ENCODE measurements around the gene AMACR. TPM values are rescaled to one million over a fixed set of nuclear protein-coding genes. Genes with fewer than 3 reads are reported as not detected.
"Not testable (repeated sequence)": the region's sequence is repeated elsewhere in the genome, so short reads cannot be mapped to it uniquely, and the experiment has no call there.

Gene AMACR
- polyA plus RNA-seq, 4 donors, result 13.0 to 168 (median 22.4) TPM

DNA sequence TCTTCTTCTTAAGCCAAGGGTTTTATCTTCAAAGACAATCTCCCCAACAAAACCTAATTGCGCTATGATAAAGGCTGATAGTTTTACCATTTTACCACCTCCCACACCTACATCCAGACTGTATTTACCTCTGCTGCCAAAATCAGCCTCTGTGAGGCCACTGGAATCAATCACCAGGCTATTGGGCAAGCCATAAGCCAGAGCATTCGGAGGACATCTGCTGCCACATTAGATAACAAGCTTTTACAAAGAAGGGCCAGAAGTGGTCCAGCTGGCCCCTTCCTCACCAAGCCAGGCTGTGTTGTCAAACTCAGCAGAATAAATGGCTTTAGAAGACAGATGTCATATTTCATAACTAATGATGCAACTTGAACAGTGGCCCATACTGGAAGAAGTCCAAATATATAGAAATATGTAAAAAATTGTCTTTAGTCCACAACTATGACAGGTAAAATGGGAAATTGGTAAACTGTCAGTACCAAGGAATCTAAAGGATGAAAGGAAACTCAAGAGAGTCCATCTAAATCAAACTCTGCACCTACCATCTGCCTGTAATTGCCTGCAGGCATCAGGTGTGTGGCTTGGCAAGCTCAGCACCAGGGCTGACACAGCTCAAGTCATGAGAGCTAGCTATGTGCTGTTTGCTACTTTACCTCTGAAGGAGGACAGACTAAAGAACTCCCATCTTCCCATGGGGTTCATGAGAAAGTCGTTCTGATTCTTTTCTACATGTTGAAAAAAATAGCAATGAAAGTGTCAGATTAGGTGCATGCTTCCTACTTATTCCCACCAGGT lies 39.4 kb downstream of the AMACR start:
- WGBS, 3 donors, result 67 to 75% (median 71%) methylated on average over 3 of the region's 3 CpGs

DNA sequence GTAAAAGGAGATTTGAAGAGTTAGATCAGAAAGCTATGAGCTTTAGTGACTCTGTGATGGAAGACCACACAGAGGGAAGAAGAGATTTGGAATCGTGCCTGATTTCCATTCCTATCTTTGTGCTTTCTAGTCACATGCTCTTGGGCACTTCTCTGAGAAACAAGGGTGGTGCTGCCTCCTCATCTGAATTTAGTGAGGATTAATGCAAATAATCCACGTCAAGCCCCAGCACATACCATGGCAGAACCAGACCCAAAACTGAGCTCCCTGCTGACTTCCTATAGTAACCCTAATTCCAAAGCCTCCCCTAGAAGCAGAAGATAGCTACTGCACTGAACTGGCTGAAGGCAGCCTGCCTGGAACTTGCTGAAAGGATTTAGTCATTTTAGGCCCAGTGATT lies 41.0 kb downstream of the AMACR start:
- H3K27me3 ChIP-seq (ENCODE audit: control insufficient read depth in 3 of 3, insufficient read depth in 3 of 3, low read length in 3 of 3), result no peaks in the 10 kb centered on the region
- no peaks in the 10 kb centered on the region for H3K36me3 ChIP-seq (ENCODE audit: control insufficient read depth in 3 of 3, insufficient read depth in 2 of 3, low read depth in 1 of 3, low read length in 3 of 3)
- no peak overlapping the region for H3K4me3 ChIP-seq (ENCODE audit: low read depth in 1 of 3, low read length in 3 of 3)
- no peak overlapping the region for H3K27ac ChIP-seq (ENCODE audit: low read depth in 1 of 3, low read length in 2 of 3)
- H3K4me1 ChIP-seq (ENCODE audit: control insufficient read depth in 3 of 3, insufficient read depth in 2 of 3, low read depth in 1 of 3, low read length in 2 of 3), result peaks cover 0 to 4% (median 0%) of the 10 kb centered on the region in 3 donors
- H3K9me3 ChIP-seq (ENCODE audit: control insufficient read depth in 2 of 2, insufficient read depth in 1 of 2, low read depth in 1 of 2, low read length in 1 of 2), result no peaks in the 10 kb centered on the region
- 67 to 75% (median 70%) methylated on average over 2 of the region's 2 CpGs for WGBS, 3 donors
- DNase-seq (no peak), FAIRE-seq (no peak)

More for the DNA sequence above, 39.4 kb downstream of the AMACR start:
- no peak overlapping the region for H3K4me3 ChIP-seq (ENCODE audit: low read depth in 1 of 3, low read length in 3 of 3)
- H3K27me3 ChIP-seq (ENCODE audit: control insufficient read depth in 3 of 3, insufficient read depth in 3 of 3, low read length in 3 of 3), result no peaks in the 10 kb centered on the region
- FAIRE-seq (no peak), DNase-seq (no peak)
- peaks cover 0 to 4% (median 0%) of the 10 kb centered on the region in 3 donors for H3K4me1 ChIP-seq (ENCODE audit: control insufficient read depth in 3 of 3, insufficient read depth in 2 of 3, low read depth in 1 of 3, low read length in 2 of 3)
- no peaks in the 10 kb centered on the region for H3K36me3 ChIP-seq (ENCODE audit: control insufficient read depth in 3 of 3, insufficient read depth in 2 of 3, low read depth in 1 of 3, low read length in 3 of 3)
- H3K9me3 ChIP-seq (ENCODE audit: control insufficient read depth in 2 of 2, insufficient read depth in 1 of 2, low read depth in 1 of 2, low read length in 1 of 2), result no peaks in the 10 kb centered on the region
- no peak overlapping the region for H3K27ac ChIP-seq (ENCODE audit: low read depth in 1 of 3, low read length in 2 of 3)

DNA sequence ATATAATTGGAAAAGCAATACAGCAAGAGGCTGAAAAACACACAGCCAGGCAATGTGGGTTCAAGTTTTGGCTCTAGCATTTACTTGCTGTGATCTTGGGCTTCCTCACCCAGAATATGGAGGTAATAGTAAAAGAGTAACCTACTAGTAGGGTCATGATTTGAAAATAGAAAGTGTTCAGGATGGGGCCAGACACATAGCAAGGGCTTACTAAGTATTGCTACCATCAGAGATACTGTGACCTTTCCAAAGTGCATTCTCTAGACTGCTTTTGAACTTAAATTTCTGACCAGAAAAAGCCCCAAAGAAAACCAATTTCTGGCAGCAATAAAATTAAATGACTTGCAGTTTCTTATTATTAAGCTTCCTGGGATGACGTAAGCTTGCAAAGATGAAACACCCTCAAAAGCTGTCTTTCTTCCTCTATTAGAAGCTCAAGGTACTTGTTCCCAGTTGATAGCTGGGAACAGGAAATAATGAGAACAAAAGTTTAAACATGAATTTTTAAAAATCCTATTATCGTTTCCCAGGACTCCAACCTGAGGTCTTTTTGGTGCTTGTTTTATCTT lies 43.6 kb downstream of the AMACR start:
- no peak for DNase-seq

DNA sequence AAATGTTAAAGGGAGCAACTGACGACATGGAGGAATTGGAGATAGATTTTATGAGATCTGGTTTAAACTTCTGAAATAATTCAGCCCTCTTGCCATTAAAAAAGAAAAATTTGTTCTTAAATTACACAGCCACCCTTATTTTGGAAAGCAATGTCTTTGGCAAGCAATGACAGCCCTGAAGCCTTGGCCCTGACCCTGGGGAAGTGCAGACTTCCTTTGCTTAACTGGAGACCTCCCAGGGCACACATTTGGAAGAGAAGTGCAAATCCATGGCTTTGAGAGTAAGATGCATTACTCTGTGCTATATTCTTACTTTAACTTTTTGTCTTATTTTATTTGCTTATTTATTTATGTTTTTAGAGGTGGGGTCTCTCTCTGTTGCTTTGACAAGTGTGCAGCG lies 49.7 kb downstream of the AMACR start:
- H3K4me1 ChIP-seq (ENCODE audit: control insufficient read depth in 3 of 3, insufficient read depth in 2 of 3, low read depth in 1 of 3, low read length in 2 of 3), result no peaks in the 10 kb centered on the region
- H3K9me3 ChIP-seq (ENCODE audit: control insufficient read depth in 2 of 2, insufficient read depth in 1 of 2, low read depth in 1 of 2, low read length in 1 of 2), result no peaks in the 10 kb centered on the region
- DNase-seq, result no peak
- H3K36me3 ChIP-seq (ENCODE audit: control insufficient read depth in 3 of 3, insufficient read depth in 2 of 3, low read depth in 1 of 3, low read length in 3 of 3), result no peaks in the 10 kb centered on the region
- H3K27ac ChIP-seq (ENCODE audit: low read depth in 1 of 3, low read length in 2 of 3), result no peak overlapping the region
- WGBS, 3 donors, result 67 to 73% (median 72%) methylated on average over 2 of the region's 2 CpGs
- no peak for FAIRE-seq
- H3K27me3 ChIP-seq (ENCODE audit: control insufficient read depth in 3 of 3, insufficient read depth in 3 of 3, low read length in 3 of 3), result peaks cover 0 to 3% (median 0%) of the 10 kb centered on the region in 3 donors
- no peak overlapping the region for H3K4me3 ChIP-seq (ENCODE audit: low read depth in 1 of 3, low read length in 3 of 3)

More for the DNA sequence above, 43.6 kb downstream of the AMACR start:
- WGBS, 3 donors, result 64 to 80% (median 73%) methylated on average over 2 of the region's 2 CpGs
- Histone ChIP-seq H3K9me3 (ENCODE audit: control insufficient read depth in 2 of 2, insufficient read depth in 1 of 2, low read depth in 1 of 2, low read length in 1 of 2) (no peaks in the 10 kb centered on the region), H3K4me3 (ENCODE audit: low read depth in 1 of 3, low read length in 3 of 3) (no peak overlapping the region), H3K4me1 (ENCODE audit: control insufficient read depth in 3 of 3, insufficient read depth in 2 of 3, low read depth in 1 of 3, low read length in 2 of 3) (peaks cover 0 to 4% (median 0%) of the 10 kb centered on the region in 3 donors), H3K27me3 (ENCODE audit: control insufficient read depth in 3 of 3, insufficient read depth in 3 of 3, low read length in 3 of 3) (peaks cover 0 to 3% (median 0%) of the 10 kb centered on the region in 3 donors), H3K36me3 (ENCODE audit: control insufficient read depth in 3 of 3, insufficient read depth in 2 of 3, low read depth in 1 of 3, low read length in 3 of 3) (no peaks in the 10 kb centered on the region), H3K27ac (ENCODE audit: low read depth in 1 of 3, low read length in 2 of 3) (no peak overlapping the region)
- no peak for FAIRE-seq

DNA sequence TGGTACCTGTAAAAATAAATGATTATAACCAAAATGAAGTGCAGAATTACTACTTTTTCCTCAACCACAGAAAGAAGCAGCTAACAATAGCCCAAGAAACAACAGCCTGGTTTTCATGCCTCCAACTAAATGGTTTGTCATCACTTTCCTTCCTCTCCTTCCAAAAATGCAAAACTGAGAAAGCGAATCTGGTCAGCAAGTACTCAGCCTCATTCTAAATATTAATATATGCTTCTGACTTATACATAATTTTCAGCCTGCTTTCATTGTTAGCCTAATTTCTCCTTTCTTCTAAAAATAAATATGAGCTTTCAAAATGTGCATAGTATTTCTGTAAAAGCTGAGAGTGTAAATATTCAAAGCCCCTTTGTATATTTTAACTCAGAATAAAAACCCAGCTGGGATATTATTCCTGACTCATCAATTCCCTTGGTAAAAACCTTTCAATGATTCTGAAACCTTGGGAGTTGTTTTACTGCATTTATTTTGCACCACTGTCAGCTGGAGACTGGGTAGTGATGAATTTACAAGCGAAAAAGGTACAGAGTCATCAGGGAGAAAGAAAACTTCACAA lies 50.2 kb downstream of the AMACR start:
- no peak for FAIRE-seq
- H3K36me3 ChIP-seq (ENCODE audit: control insufficient read depth in 3 of 3, insufficient read depth in 2 of 3, low read depth in 1 of 3, low read length in 3 of 3), result no peaks in the 10 kb centered on the region
- no peak overlapping the region for H3K4me3 ChIP-seq (ENCODE audit: low read depth in 1 of 3, low read length in 3 of 3)
- H3K27me3 ChIP-seq (ENCODE audit: control insufficient read depth in 3 of 3, insufficient read depth in 3 of 3, low read length in 3 of 3), result peaks cover 0 to 3% (median 0%) of the 10 kb centered on the region in 3 donors
- WGBS, 3 donors, result 67 to 75% (median 73%) methylated on average over 2 of the region's 2 CpGs
- no peaks in the 10 kb centered on the region for H3K9me3 ChIP-seq (ENCODE audit: control insufficient read depth in 2 of 2, insufficient read depth in 1 of 2, low read depth in 1 of 2, low read length in 1 of 2)
- H3K4me1 ChIP-seq (ENCODE audit: control insufficient read depth in 3 of 3, insufficient read depth in 2 of 3, low read depth in 1 of 3, low read length in 2 of 3), result no peaks in the 10 kb centered on the region
- no peak overlapping the region for H3K27ac ChIP-seq (ENCODE audit: low read depth in 1 of 3, low read length in 2 of 3)
- no peak for DNase-seq

DNA sequence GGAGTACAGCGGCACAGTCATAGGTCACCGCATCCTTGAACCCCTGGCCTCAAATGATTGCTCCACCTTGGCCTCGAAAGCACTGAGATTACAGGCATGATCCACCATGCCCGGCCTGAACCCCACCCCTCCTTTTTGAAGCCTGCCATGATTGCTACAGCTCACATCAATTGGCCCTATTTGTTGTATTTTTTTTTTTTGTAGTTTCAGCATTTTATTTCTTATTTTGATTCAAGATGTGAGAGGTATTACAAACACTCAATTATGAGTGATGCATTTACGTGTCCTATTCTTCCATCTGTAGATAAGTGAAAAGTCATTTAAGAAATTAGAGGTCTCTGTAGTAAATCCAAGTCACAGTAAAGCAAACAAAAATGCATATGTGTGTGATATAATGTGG lies 55.7 kb downstream of the AMACR start:
- not testable (repeated sequence) for DNase-seq; H3K27me3 ChIP-seq (ENCODE audit: control insufficient read depth in 3 of 3, insufficient read depth in 3 of 3, low read length in 3 of 3); FAIRE-seq; H3K4me3 ChIP-seq (ENCODE audit: low read depth in 1 of 3, low read length in 3 of 3); H3K9me3 ChIP-seq (ENCODE audit: control insufficient read depth in 2 of 2, insufficient read depth in 1 of 2, low read depth in 1 of 2, low read length in 1 of 2); H3K27ac ChIP-seq (ENCODE audit: low read depth in 1 of 3, low read length in 2 of 3); H3K4me1 ChIP-seq (ENCODE audit: control insufficient read depth in 3 of 3, insufficient read depth in 2 of 3, low read depth in 1 of 3, low read length in 2 of 3); H3K36me3 ChIP-seq (ENCODE audit: control insufficient read depth in 3 of 3, insufficient read depth in 2 of 3, low read depth in 1 of 3, low read length in 3 of 3)
- WGBS, 3 donors, result 76 to 96% (median 94%) methylated on average over 4 to 5 of the region's 5 CpGs

DNA sequence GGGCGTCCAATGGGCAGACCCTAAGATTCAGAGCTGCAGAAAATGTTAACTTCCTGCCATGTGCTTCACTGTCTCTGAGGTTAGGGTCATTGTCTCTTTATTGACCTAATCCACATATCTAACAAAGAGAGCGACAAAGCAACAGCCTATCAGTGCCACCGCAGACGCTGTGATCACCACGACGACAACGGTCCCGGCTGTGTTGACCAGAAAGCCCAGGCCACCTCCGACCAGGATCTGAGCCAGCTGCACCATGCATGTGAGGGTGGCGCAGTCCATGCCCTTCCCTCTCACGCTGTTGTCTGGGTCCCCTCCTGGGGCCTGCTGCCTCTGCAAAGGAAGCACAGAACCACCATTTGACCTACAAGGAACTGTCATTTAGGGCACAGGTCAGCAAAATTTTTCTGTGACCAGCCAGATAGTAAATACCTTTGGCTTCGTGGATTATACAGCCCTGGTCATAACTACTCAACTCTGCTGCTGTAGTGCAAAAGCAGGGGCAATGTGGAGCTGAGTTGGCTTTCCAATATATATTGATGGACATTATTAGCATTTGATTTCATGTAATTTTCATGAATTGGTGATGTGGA lies 63.2 kb downstream of the AMACR start:
- 59 to 72% (median 68%) methylated on average over 12 of the region's 12 CpGs for WGBS, 3 donors

DNA sequence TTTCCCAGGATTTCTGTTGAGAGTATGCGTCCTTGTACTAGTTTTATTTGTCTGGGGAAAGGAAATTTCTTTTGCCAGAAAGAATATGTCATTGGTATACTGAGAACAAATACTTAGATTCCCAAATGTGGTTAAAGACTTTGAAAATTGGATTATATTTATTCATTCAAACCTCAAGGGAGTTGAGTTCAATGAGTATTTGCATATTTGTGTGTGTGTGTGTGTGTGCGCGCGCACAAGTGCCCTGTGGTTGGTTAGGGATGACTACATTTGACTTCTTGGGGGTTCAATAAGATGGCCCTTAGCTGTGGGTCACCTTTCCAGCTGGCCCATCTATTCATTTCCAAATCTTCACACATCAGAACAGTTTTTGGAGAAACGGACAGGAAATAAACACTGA lies 66.8 kb downstream of the AMACR start:
- Histone ChIP-seq H3K4me1 (ENCODE audit: control insufficient read depth in 3 of 3, insufficient read depth in 2 of 3, low read depth in 1 of 3, low read length in 2 of 3) (peaks cover 0 to 3% (median 0%) of the 10 kb centered on the region in 3 donors), H3K4me3 (ENCODE audit: low read depth in 1 of 3, low read length in 3 of 3) (no peak overlapping the region), H3K36me3 (ENCODE audit: control insufficient read depth in 3 of 3, insufficient read depth in 2 of 3, low read depth in 1 of 3, low read length in 3 of 3) (no peaks in the 10 kb centered on the region), H3K27me3 (ENCODE audit: control insufficient read depth in 3 of 3, insufficient read depth in 3 of 3, low read length in 3 of 3) (peaks cover 0 to 70% (median 41%) of the 10 kb centered on the region in 3 donors), H3K27ac (ENCODE audit: low read depth in 1 of 3, low read length in 2 of 3) (no peak overlapping the region), H3K9me3 (ENCODE audit: control insufficient read depth in 2 of 2, insufficient read depth in 1 of 2, low read depth in 1 of 2, low read length in 1 of 2) (no peaks in the 10 kb centered on the region)
- WGBS, 3 donors, result 76 to 88% (median 88%) methylated on average over 5 of the region's 5 CpGs
- FAIRE-seq (no peak), DNase-seq (no peak)

More for the DNA sequence above, 63.2 kb downstream of the AMACR start:
- H3K27me3 ChIP-seq (ENCODE audit: control insufficient read depth in 3 of 3, insufficient read depth in 3 of 3, low read length in 3 of 3), result peaks cover 0 to 40% (median 18%) of the 10 kb centered on the region in 3 donors
- FAIRE-seq (no peak), DNase-seq (no peak)
- H3K4me1 ChIP-seq (ENCODE audit: control insufficient read depth in 3 of 3, insufficient read depth in 2 of 3, low read depth in 1 of 3, low read length in 2 of 3), result no peaks in the 10 kb centered on the region
- no peaks in the 10 kb centered on the region for H3K9me3 ChIP-seq (ENCODE audit: control insufficient read depth in 2 of 2, insufficient read depth in 1 of 2, low read depth in 1 of 2, low read length in 1 of 2)
- H3K4me3 ChIP-seq (ENCODE audit: low read depth in 1 of 3, low read length in 3 of 3), result no peak overlapping the region
- no peaks in the 10 kb centered on the region for H3K36me3 ChIP-seq (ENCODE audit: control insufficient read depth in 3 of 3, insufficient read depth in 2 of 3, low read depth in 1 of 3, low read length in 3 of 3)
- no peak overlapping the region for H3K27ac ChIP-seq (ENCODE audit: low read depth in 1 of 3, low read length in 2 of 3)

Measured in small intestine (tissue), 7 donors.